K562 (cell line): ENCODE measurements around the gene PIP5KL1. TPM values are rescaled to one million over a fixed set of nuclear protein-coding genes. Genes with fewer than 3 reads are reported as not detected.

ENCODE experiments used
- ATAC-seq: fragments of 200-7000 bp; cut with Tn5 transposase; 3 replicates; pipeline ENCODE4 v1.9.1; 2020; ENCODE audit warnings: moderate library complexity
- BruUV-seq: library from RNA; stranded (reverse); fragments of 400-500 nt; replicated peaks from 2 replicates; lab custom pipeline; 2021; lab: Mats Ljungman, UMichigan
- CTCF ChIA-PET: fragments of 300-600 bp; formaldehyde crosslinking; extraction: SDS; loops from one replicate; lab custom pipeline; 2021; ENCODE audit warnings: low intra/inter-chr PET ratio; lab: Yijun Ruan, JAX
- POLR2A ChIA-PET: fragments of 300-600, 350-650 bp; sonication (Branson Sonifier 250); formaldehyde crosslinking; extraction: SDS; loops from one replicate; lab custom pipeline; 2021; ENCODE audit warnings: antibody characterized with exemption, inconsistent platforms; lab: Yijun Ruan, JAX
- DNase-seq, 4 experiments: peaks; one replicate each; pipeline versions ENCODE4 v3.0.0 to v3.0.0-alpha.2; 2011 to 2018; ENCODE audit warnings: low spot score in 3 of 4, mixed read lengths in 3 of 4; ENCODE audit errors: extremely low read depth in 1 of 4
- FAIRE-seq: peaks from 2 replicates; lab custom pipeline; 2011; peaks lifted over from hg19 to GRCh38; lab: Jason Lieb, UNC
- H2AFZ ChIP-seq: 2 replicates; pipeline ENCODE4 v1.6.0; 2011; ENCODE audit warnings: low read depth, low read length, control low read depth, inconsistent platforms
- H3K27ac ChIP-seq: fragments of 200-600 bp; 3 replicates; pipeline ENCODE4 v1.8.0; 2011; ENCODE audit warnings: low read depth, mild to moderate bottlenecking, control low read depth, inconsistent platforms, low read length, moderate library complexity, mixed read lengths; ENCODE audit errors: extremely low read depth
- H3K27me3 ChIP-seq, 2 experiments: fragments of 300-600 bp in 1 of 2; 2 replicates in 1 of 2; 3 replicates in 1 of 2; pipeline versions ENCODE4 v1.6.0 to v1.8.0; 2011; ENCODE audit warnings: inconsistent platforms in 2 of 2, low read length in 2 of 2, mild to moderate bottlenecking in 1 of 2, mixed read lengths in 1 of 2, moderate library complexity in 1 of 2; ENCODE audit not compliant: control insufficient read depth in 2 of 2, insufficient read depth in 2 of 2
- H3K36me3 ChIP-seq: fragments of 300-600 bp; 3 replicates; pipeline ENCODE4 v1.8.0; 2011; ENCODE audit warnings: mild to moderate bottlenecking, low read length, inconsistent platforms; ENCODE audit not compliant: control insufficient read depth, insufficient read depth
- H3K4me1 ChIP-seq, 2 experiments: fragments of 200-600 bp in 1 of 2; replicated peaks in 1 of 2; 2 replicates in 1 of 2; 3 replicates in 1 of 2; pipeline versions ENCODE4 v1.5.1 to v1.8.0; 2011; ENCODE audit warnings: inconsistent platforms in 2 of 2, low read length in 2 of 2, mild to moderate bottlenecking in 1 of 2, mixed read lengths in 1 of 2, moderate library complexity in 1 of 2; ENCODE audit not compliant: control insufficient read depth in 2 of 2, insufficient read depth in 2 of 2
- H3K4me2 ChIP-seq: 2 replicates; pipeline ENCODE4 v1.6.1; 2011; ENCODE audit warnings: low read length, control low read depth, inconsistent platforms, mixed read lengths; ENCODE audit not compliant: insufficient read depth
- H3K4me3 ChIP-seq: fragments of 200-600 bp; sonication (generic), shearing (Covaris generic); 2 replicates; pipeline ENCODE4 v1.5.1; 2016; ENCODE audit warnings: control low read depth, inconsistent platforms
- H3K79me2 ChIP-seq: fragments of 200-600 bp; 3 replicates; pipeline ENCODE4 v1.8.0; 2011; ENCODE audit warnings: low read length, inconsistent platforms; ENCODE audit not compliant: control insufficient read depth, insufficient read depth
- H3K9ac ChIP-seq, 2 experiments: 2 replicates each; pipeline versions ENCODE4 v1.6.0 to v1.6.1; 2011; ENCODE audit warnings: low read depth in 2 of 2, low read length in 2 of 2, control low read depth in 1 of 2, inconsistent platforms in 1 of 2, mild to moderate bottlenecking in 1 of 2, mixed read lengths in 1 of 2; ENCODE audit not compliant: insufficient read depth in 1 of 2
- H3K9me1 ChIP-seq: one replicate; pipeline ENCODE4 v1.6.0; 2011; ENCODE audit warnings: inconsistent platforms, mild to moderate bottlenecking, low read length, moderate library complexity; ENCODE audit not compliant: control insufficient read depth, insufficient read depth
- H3K9me3 ChIP-seq: replicated peaks from 2 replicates; pipeline ENCODE4 v1.5.1; 2011; ENCODE audit warnings: low read depth, low read length, inconsistent platforms; ENCODE audit not compliant: control insufficient read depth, insufficient read depth
- H4K20me1 ChIP-seq: replicated peaks from 2 replicates; pipeline ENCODE4 v1.6.1; 2011; ENCODE audit warnings: low read length, inconsistent platforms, mixed read lengths; ENCODE audit not compliant: control insufficient read depth, insufficient read depth
- BRD4 ChIP-seq: fragments of 200-600 bp; sonication (generic); IDR thresholded peaks from 2 replicates; pipeline ENCODE4 v1.6.1; 2017; ENCODE audit warnings: inconsistent platforms
- HNRNPH1 ChIP-seq: fragments of 200-400 bp; formaldehyde crosslinking; optimal IDR thresholded peaks from 2 replicates; pipeline ENCODE3; 2017; ENCODE audit warnings: low read depth, mild to moderate bottlenecking, low read length, moderate library complexity
- NR2C2 ChIP-seq, 2 experiments: fragments of 200-800 bp in 1 of 2; sonication (Bioruptor generic) in 1 of 2; sonication (generic) in 1 of 2; formaldehyde crosslinking in 1 of 2; IDR thresholded peaks; 2 replicates each; pipeline versions ENCODE4 v1.6.1 to v1.8.0; 2016 to 2022; ENCODE audit warnings: mild to moderate bottlenecking in 1 of 2, missing compliant biosample characterization in 1 of 2, missing genetic modification characterization in 1 of 2, missing genetic modification reagents in 1 of 2
- RBFOX2 ChIP-seq: fragments of 200-400 bp; formaldehyde crosslinking; IDR thresholded peaks from 2 replicates; pipeline ENCODE4 v1.6.1; 2017; ENCODE audit warnings: low read depth, mild to moderate bottlenecking, low read length, moderate library complexity
- ZNF175 ChIP-seq: fragments of 200-800 bp; sonication (Bioruptor generic); IDR thresholded peaks from 2 replicates; pipeline ENCODE4 v1.6.1; 2016; ENCODE audit warnings: low read depth, mild to moderate bottlenecking, missing genetic modification characterization, missing compliant biosample characterization
- ZNF354B ChIP-seq: fragments of 250-450 bp; sonication (Bioruptor Pico); IDR thresholded peaks from 2 replicates; pipeline ENCODE4 v1.4.0; 2020
- ZNF384 ChIP-seq: IDR thresholded peaks from 2 replicates; pipeline ENCODE4 v1.6.1; 2012; ENCODE audit warnings: low read depth, low read length, improper control_type of control experiment
- WGBS: fragments of 100-300 bp; shearing (Covaris generic); methylation state at CpG from one replicate; pipeline ENCODE4 v1.1.6; 2016; ENCODE audit warnings: low coverage, mixed read lengths; ENCODE audit not compliant: insufficient coverage; ENCODE audit errors: missing lambda C conversion rate; 5-methylcytosine and 5-hydroxymethylcytosine counted together
- in situ Hi-C: fragments of 300-500 bp; cut with MboI; formaldehyde crosslinking; loops from 4 replicates; pipeline ENCODE4 v1.15.0; 2018; ENCODE audit warnings: inconsistent platforms, mixed read lengths
- intact Hi-C: fragments of 100-400 bp; cut with micrococcal nuclease; formaldehyde crosslinking; loops from 2 replicates; pipeline ENCODE4 v1.14.2; 2022
- polyA plus RNA-seq, 8 experiments: library from polyadenylated mRNA; depleted of rRNA in 4 of 8; stranded (reverse) in 5 of 8; unstranded in 3 of 8; fragments of >200 nt; fragmentation: Nextera tagmentation in 2 of 8; fragmentation: Illumina TruSeq in 1 of 8; extraction: Ambion mirVana in 2 of 8; extraction: Trizol in 1 of 8; gene quantifications; 2 replicates each; pipeline versions ENCODE4 v1.2.1 to v1.2.3, GENCODE V29; 2011 to 2014; ENCODE audit warnings: inconsistent platforms in 1 of 8, missing spikeins in 1 of 8
- total RNA-seq, 7 experiments: library from RNA; depleted of rRNA in 6 of 7; stranded (reverse); fragments of >200 nt in 6 of 7; fragmentation: Illumina TruSeq in 2 of 7; extraction: Trizol in 2 of 7; gene quantifications; 2 replicates each; pipeline versions ENCODE4 v1.2.1 to v1.2.3, GENCODE V29; 2011 to 2021; ENCODE audit warnings: low replicate concordance in 1 of 7

Gene PIP5KL1
- total and polyA plus RNA-seq, 9 of the 15 experiments (the other 6 are each of a cell fraction or from before 2014, with no cell fraction given), result 0.18 to 4.8 (median 1.2) TPM

GRCh38 chr9:127965953-127966352 lies 35.4 kb upstream of the PIP5KL1 start:
- H3K9me1 ChIP-seq, result no peaks in the 10 kb centered on the region
- POLR2A ChIA-PET, result interaction anchor here (3.6 kb wide), 1 partner anchor 11 kb away, joined by 18 read pairs; no protein-coding TSS in a partner anchor
- no peak overlapping the region for H2AFZ ChIP-seq
- peak overlapping the region; percentile 72 to 88; a peak in 3 of 4 replicates for H3K9ac ChIP-seq
- no peak for FAIRE-seq
- CTCF ChIA-PET, result no interaction called here
- H3K4me2 ChIP-seq, result peak overlapping the region; percentile 58; the same call in 1 of the 2 replicates
- intact Hi-C loops, result no loop called here
- BruUV-seq, result no TSS peak
- no peak overlapping the region for H3K4me3 ChIP-seq
- WGBS, result 68% methylated on average over 4 of the region's 6 CpGs
- in situ Hi-C loops, result loop anchor here (10.0 kb wide), 1 partner anchor 69 kb away; no protein-coding TSS in a partner anchor
- DNase-seq, result no peak
- no peaks in the 10 kb centered on the region for H4K20me1 ChIP-seq
- peak overlapping the region; percentile 69; the same call in 2 of the 3 replicates for H3K27ac ChIP-seq
- H3K36me3 ChIP-seq, result no peaks in the 10 kb centered on the region
- TF ChIP-seq NR2C2 (CRISPR knock-in tag; IDR thresholded peaks at IDR 0.05), result no peak
- 0 out of 2 replicates have a peak, but pooled peaks have one; percentile 5 for TF ChIP-seq NR2C2 (tag; IDR thresholded peaks at IDR 0.05)
- TF ChIP-seq BRD4, result no peak
- TF ChIP-seq HNRNPH1, result no peak
- TF ChIP-seq ZNF354B (CRISPR knock-in tag), result no peak
- peak; percentile 19 for TF ChIP-seq RBFOX2
- TF ChIP-seq ZNF384, result no peak
- TF ChIP-seq ZNF175, result peak; percentile 27; the same call in 1 of the 2 replicates
- H3K27me3 ChIP-seq, result no peaks in the 10 kb centered on the region
- no peaks in the 10 kb centered on the region for H3K9me3 ChIP-seq
- peaks cover 47 to 83% of the 10 kb centered on the region in 2 experiments for H3K4me1 ChIP-seq
- H3K79me2 ChIP-seq, result peaks cover 68% of the 10 kb centered on the region
- ATAC-seq, result no peak
